Smooth muscle cell (in vitro differentiated cells): ENCODE data around the gene IL24. TPM values are rescaled to one million over a fixed set of nuclear protein-coding genes. Genes with fewer than 3 reads are reported as not detected.

Experiments
- DNase-seq: peaks from one replicate; lab custom pipeline; 2025; ENCODE audit not compliant: unreplicated experiment; lab: John Stamatoyannopoulos, UW
- H2AFZ ChIP-seq: fragments of 200-600 bp; sonication (generic); 2 replicates; pipeline ENCODE4 v1.6.0; 2016; ENCODE audit warnings: antibody characterized with exemption, low read depth, mild to moderate bottlenecking
- H3F3A ChIP-seq: fragments of 200-600 bp; sonication (generic); 2 replicates; pipeline ENCODE4 v1.6.0; 2017; ENCODE audit warnings: antibody characterized with exemption, low read depth
- H3K27ac ChIP-seq: fragments of 200-600 bp; sonication (generic); 2 replicates; pipeline ENCODE4 v1.5.1; 2016; ENCODE audit warnings: low read depth, mild to moderate bottlenecking
- H3K27me3 ChIP-seq: fragments of 200-600 bp; sonication (generic); 2 replicates; pipeline ENCODE4 v1.6.1; 2016; ENCODE audit warnings: low read depth, mild to moderate bottlenecking
- H3K36me3 ChIP-seq: fragments of 200-600 bp; sonication (generic); 2 replicates; pipeline ENCODE4 v1.5.1; 2016; ENCODE audit warnings: low read depth
- H3K4me1 ChIP-seq: fragments of 200-600 bp; sonication (generic); 2 replicates; pipeline ENCODE4 v1.5.1; 2016; ENCODE audit warnings: low read depth
- H3K4me2 ChIP-seq: fragments of 200-600 bp; sonication (generic); 2 replicates; pipeline ENCODE4 v1.6.0; 2016; ENCODE audit warnings: mild to moderate bottlenecking
- H3K4me3 ChIP-seq: fragments of 200-600 bp; sonication (generic); 2 replicates; pipeline ENCODE4 v1.5.1; 2016; ENCODE audit warnings: mild to moderate bottlenecking
- H3K79me2 ChIP-seq: fragments of 200-600 bp; sonication (generic); 2 replicates; pipeline ENCODE4 v1.6.0; 2016; ENCODE audit warnings: low read depth, mild to moderate bottlenecking
- H3K9ac ChIP-seq: fragments of 200-600 bp; sonication (generic); 2 replicates; pipeline ENCODE4 v1.6.0; 2016; ENCODE audit warnings: low read depth
- H3K9me3 ChIP-seq: fragments of 200-600 bp; sonication (generic); replicated peaks from 2 replicates; pipeline ENCODE4 v1.5.1; 2016; ENCODE audit warnings: low read depth
- H4K20me1 ChIP-seq: fragments of 200-600 bp; sonication (generic); 2 replicates; pipeline ENCODE4 v1.6.0; 2016; ENCODE audit warnings: low read depth
- WGBS: methylation state at CpG from one replicate; pipeline ENCODE4 v1.1.7; 2016; ENCODE audit warnings: low lambda C conversion rate; 5-methylcytosine and 5-hydroxymethylcytosine counted together
- polyA plus RNA-seq: library from polyadenylated mRNA; unstranded; fragments of >200 nt; fragmentation: Nextera tagmentation; extraction: Ambion mirVana; gene quantifications from 2 replicates; pipeline ENCODE4 v1.2.1, GENCODE V29; 2016
- total RNA-seq: library from RNA; depleted of rRNA; stranded (reverse); fragments of >200 nt; gene quantifications from 2 replicates; pipeline ENCODE4 v1.2.3, GENCODE V29; 2014
- TF ChIP-seq, protein P1 (sequence below): fragments of 200-600 bp; sonication (generic); IDR thresholded peaks from 2 replicates; pipeline ENCODE4 v1.5.1; 2017; ENCODE audit warnings: borderline replicate concordance, mild to moderate bottlenecking, antibody characterized with exemption; ENCODE audit not compliant: insufficient read depth, poor library complexity, severe bottlenecking

Gene IL24
- total and polyA plus RNA-seq, 2 experiments from 2014 or later: 1.5 to 1.9 TPM

DNA sequence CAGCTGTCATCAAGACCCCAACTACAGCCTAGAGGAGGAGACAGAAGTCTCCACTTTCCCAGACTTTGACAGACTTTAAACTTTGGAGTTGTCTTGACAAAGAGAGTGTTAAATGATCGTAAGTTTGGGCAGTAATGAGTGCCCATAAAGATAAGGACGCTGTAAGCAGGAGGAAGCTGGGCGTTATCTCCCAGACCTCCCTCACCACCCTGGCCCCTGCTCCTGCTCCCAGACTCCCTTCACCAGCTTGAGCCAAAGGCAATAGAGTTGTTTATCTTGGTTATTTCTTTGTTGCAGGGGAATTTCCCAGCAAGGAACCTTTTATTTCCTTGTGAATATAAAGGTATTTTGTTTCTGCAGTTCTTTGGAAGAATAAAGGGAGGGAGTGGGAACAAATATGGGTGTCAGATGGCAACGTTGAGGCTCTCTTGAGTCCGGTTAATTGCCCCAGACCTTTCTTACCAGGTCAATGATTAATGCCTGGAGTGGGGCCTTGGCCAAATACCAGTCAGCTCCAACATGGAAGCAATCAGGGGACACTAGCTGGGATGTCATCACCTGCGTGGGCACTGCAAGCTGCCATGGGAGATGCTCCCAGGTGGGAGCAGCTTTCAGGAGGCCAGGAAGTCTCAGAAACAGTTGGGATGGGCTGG lies 44.6 kb downstream of the IL24 start:
- 41% methylated on average over 6 of the region's 6 CpGs for WGBS

DNA sequence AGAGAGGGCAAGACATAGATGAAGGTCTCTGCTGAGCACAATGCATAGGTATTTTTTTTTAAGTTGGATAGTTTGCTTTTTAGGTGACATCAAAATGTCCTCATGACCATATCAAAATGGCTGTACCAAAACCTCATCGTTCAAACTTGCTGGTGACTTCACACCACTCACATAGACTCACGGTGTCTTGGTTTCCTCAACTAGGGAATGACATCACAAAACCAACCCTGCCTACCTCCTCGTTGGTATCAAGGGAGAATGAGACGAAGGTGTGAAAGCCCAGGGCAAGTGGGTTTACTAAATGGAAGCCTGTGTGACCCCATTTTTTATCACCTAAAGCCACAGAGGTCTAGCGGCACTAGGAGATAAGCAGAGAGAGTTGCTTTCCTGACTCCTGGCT lies 47.5 kb downstream of the IL24 start:
- Histone ChIP-seq H3K4me3 (no peak overlapping the region), H3K4me1 (no peaks in the 10 kb centered on the region), H4K20me1 (no peaks in the 10 kb centered on the region), H3K27me3 (peaks cover 87% of the 10 kb centered on the region), H3K27ac (no peak overlapping the region), H3K79me2 (no peaks in the 10 kb centered on the region), H3K9me3 (no peaks in the 10 kb centered on the region), H3F3A (no peaks in the 10 kb centered on the region), H3K9ac (no peak overlapping the region), H3K4me2 (no peak overlapping the region), H2AFZ (no peak overlapping the region), H3K36me3 (no peaks in the 10 kb centered on the region)
- DNase-seq: no peak
- 73% methylated on average over 5 of the region's 5 CpGs for WGBS
- TF ChIP-seq, protein P1, sequence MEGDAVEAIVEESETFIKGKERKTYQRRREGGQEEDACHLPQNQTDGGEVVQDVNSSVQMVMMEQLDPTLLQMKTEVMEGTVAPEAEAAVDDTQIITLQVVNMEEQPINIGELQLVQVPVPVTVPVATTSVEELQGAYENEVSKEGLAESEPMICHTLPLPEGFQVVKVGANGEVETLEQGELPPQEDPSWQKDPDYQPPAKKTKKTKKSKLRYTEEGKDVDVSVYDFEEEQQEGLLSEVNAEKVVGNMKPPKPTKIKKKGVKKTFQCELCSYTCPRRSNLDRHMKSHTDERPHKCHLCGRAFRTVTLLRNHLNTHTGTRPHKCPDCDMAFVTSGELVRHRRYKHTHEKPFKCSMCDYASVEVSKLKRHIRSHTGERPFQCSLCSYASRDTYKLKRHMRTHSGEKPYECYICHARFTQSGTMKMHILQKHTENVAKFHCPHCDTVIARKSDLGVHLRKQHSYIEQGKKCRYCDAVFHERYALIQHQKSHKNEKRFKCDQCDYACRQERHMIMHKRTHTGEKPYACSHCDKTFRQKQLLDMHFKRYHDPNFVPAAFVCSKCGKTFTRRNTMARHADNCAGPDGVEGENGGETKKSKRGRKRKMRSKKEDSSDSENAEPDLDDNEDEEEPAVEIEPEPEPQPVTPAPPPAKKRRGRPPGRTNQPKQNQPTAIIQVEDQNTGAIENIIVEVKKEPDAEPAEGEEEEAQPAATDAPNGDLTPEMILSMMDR: no peak

More for the DNA sequence above, 44.6 kb downstream of the IL24 start:
- Histone ChIP-seq H3K79me2 (no peaks in the 10 kb centered on the region), H2AFZ (no peak overlapping the region), H3K27me3 (peaks cover 82% of the 10 kb centered on the region), H3K4me1 (no peaks in the 10 kb centered on the region), H3K4me2 (no peak overlapping the region), H4K20me1 (no peaks in the 10 kb centered on the region), H3K9me3 (no peaks in the 10 kb centered on the region), H3F3A (no peaks in the 10 kb centered on the region), H3K36me3 (no peaks in the 10 kb centered on the region), H3K4me3 (no peak overlapping the region), H3K27ac (no peak overlapping the region), H3K9ac (no peak overlapping the region)
- TF ChIP-seq, protein P1: no peak
- DNase-seq: no peak

DNA sequence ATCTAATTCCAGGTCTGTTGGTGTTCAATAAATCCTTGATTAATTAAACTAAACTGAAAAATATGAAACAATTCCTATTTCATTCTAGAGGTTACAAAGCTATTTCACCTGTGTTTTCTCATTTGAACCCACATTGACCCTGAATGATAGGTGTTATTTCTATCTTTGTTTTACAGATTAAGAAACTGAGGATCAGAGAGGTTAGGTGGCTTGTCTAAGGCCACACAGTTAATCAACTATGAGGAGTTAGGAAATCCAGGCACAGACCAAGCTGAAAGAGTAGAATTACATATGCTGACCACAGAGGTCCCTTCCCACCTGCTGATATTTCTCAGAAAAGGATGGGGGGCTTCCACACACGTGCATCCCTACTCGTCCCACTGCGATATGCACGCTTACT lies 48.5 kb downstream of the IL24 start:
- no peaks in the 10 kb centered on the region for H4K20me1 ChIP-seq
- H3K36me3 ChIP-seq: no peaks in the 10 kb centered on the region
- no peak overlapping the region for H3K9ac ChIP-seq
- 90% methylated on average over 4 of the region's 4 CpGs for WGBS
- H3K9me3 ChIP-seq: no peaks in the 10 kb centered on the region
- peaks cover 80% of the 10 kb centered on the region for H3K27me3 ChIP-seq
- H3K79me2 ChIP-seq: no peaks in the 10 kb centered on the region
- DNase-seq: no peak
- no peak overlapping the region for H3K27ac ChIP-seq
- H3F3A ChIP-seq: no peaks in the 10 kb centered on the region
- H3K4me2 ChIP-seq: no peak overlapping the region
- H2AFZ ChIP-seq: no peak overlapping the region
- H3K4me1 ChIP-seq: no peaks in the 10 kb centered on the region
- no peak overlapping the region for H3K4me3 ChIP-seq
- TF ChIP-seq, protein P1: no peak

DNA sequence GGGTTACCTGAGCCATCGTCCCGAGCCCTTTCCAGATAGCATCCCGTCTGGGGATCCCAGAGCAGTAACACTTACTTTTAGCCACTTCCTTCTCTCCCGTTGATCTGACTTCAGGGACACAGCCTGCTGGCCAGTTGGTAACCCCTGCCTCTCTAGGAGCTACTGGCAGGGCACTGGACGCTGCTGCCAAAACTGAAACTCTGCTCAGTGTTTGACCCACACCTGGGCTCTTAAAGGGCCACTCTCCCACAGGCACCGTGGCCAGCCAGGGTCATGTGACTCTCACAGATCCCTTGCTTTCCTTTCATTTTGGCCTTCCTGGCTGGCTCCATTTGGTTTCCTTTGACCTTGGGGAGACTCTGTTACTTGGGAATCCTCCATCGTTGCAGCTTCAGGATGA lies 49.0 kb downstream of the IL24 start, which contains the start of gene PIGR:
Gene PIGR, minus strand, starts transcription at position 206 of the 400 bp plus-strand sequence. CDS start 5,935 bp downstream, outside the sequence.
- Histone ChIP-seq H4K20me1 (no peaks in the 10 kb centered on the region), H3K27ac (no peak within 1 kb of the TSS), H3K4me3 (no peak within 1 kb of the TSS), H3K4me2 (no peak within 1 kb of the TSS), H3K36me3 (no peaks in the 10 kb centered on the region), H3F3A (no peaks in the 10 kb centered on the region), H3K9ac (no peak within 1 kb of the TSS), H3K79me2 (no peaks in the 10 kb centered on the region), H3K27me3 (peaks cover 80% of the 10 kb centered on the region), H2AFZ (no peak within 1 kb of the TSS), H3K9me3 (no peaks in the 10 kb centered on the region), H3K4me1 (no peaks in the 10 kb centered on the region)
- DNase-seq: no peak
- TF ChIP-seq, protein P1: no peak
- 81% methylated on average over 7 of the region's 7 CpGs for WGBS
